HPDE6-E6E7 (cell line): ENCODE measurements around the gene ERCC8.

Experiments
- DNase-seq: peaks from one replicate; pipeline ENCODE4 v3.0.0; 2011; ENCODE audit warnings: missing footprints; ENCODE audit errors: extremely low spot score

ERCC8 gene

GRCh38 chr5:60835554-60835953 is 109.3 kb downstream of the ERCC8 start:
- no peak for DNase-seq

- DNase-seq: no peak
Measured at GRCh38 chr5:60833520-60833919, 111.3 kb downstream of the ERCC8 start.

- DNase-seq: no peak
Measured at GRCh38 chr5:60830581-60831127, 114.2 kb downstream of the ERCC8 start.

GRCh38 chr5:60829490-60830266 is 115.2 kb downstream of the ERCC8 start:
- DNase-seq: no peak

- no peak for DNase-seq
Measured at GRCh38 chr5:60827201-60827600, 117.7 kb downstream of the ERCC8 start.

GRCh38 chr5:60826653-60827052 is 118.2 kb downstream of the ERCC8 start:
- DNase-seq: no peak
